ENCODE results near the gene HTRA3.

Gene HTRA3

DNA sequence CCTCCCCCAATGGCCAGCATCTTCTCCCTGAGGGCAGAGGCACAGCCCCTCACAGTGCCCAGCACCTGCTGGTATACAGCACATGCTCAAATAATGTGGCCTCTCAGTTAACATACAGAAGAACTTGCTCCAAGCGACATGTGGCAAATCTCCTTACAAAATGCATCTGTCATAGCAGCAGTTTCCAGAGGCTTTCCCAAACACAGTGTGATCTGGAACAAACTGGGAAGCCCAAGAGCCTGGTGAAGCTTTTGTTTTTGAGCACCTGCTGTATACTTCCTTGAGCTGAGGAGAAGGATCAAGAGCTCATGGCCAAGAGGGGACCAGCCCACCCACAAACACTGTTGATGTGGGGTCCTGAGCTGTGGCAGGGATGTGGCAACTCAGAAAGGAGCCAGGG is 34.8 kb upstream of the HTRA3 start:
- no peak for DNase-seq (ENCODE audit: low spot score)

DNA sequence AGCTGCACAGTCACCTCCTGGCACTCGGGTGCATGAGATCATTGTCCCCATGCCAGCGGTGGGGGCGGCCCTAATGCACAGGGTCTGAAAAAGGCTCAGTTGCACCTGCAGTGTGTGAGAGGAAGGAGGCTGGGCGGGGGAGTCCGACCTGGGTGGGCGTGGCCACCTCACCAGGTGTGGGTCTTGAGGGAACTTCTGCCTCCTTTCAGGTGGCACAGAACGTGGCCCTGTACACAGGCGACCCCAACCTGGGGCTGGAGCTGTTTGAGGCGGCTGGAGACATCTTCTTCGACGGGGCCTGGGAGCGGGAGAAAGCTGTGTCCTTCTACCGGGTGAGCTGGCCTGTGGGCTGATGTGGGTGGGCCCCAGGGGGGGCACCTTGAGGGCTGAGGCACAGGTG is 34.3 kb upstream of the HTRA3 start:
- DNase-seq (ENCODE audit: low spot score), result no peak

- DNase-seq (ENCODE audit: low spot score), result no peak
Observed at GRCh38 chr4:8235686-8236085, 33.9 kb upstream of the HTRA3 start.

DNA sequence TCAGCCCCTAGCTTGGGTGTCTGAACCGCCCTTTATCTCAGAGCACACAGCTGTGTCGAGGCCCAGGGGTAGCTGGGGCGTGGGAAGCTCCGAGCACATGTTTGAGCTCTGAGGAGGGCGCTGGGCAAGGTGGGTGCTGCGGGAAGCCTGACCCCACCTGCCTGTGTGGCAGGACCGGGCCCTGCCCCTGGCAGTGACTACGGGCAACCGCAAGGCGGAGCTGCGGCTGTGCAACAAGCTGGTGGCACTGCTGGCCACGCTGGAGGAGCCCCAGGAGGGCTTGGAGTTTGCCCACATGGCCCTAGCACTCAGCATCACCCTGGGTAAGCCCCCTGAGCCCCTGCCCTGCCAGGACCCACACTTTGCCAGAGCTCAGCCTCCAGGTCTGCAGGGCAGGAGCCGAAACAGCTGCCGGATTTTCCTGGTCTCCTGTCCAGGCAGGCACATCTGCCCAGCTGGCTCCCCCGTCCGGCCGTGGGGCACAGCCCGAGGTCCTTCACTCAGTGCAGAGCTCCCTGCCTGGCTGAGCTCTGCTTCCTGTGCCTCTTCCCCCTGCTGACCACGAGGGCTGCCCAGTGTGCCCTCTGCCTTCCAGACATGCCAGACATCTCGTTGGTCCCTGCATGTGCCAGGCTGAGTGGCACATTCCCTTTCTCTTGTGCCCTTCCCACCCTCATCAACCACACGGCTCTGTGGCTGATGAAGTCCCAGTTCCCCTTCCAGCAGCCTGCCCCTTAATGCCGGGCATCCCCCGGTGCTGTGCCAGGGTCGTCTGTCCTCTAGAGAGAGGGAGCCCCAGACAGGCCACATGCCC is 33.2 kb upstream of the HTRA3 start:
- DNase-seq (ENCODE audit: low spot score), result no peak

GRCh38 chr4:8236920-8237195 is 32.7 kb upstream of the HTRA3 start:
- no peak for DNase-seq (ENCODE audit: low spot score)

GRCh38 chr4:8237256-8237989 is 32.1 kb upstream of the HTRA3 start:
- no peak for DNase-seq (ENCODE audit: low spot score)

GRCh38 chr4:8238036-8238511 is 31.5 kb upstream of the HTRA3 start:
- DNase-seq (ENCODE audit: low spot score), result no peak

GRCh38 chr4:8238515-8239053 is 31.0 kb upstream of the HTRA3 start:
- DNase-seq (ENCODE audit: low spot score), result peak; percentile 53

GRCh38 chr4:8239226-8239625 is 30.3 kb upstream of the HTRA3 start:
- DNase-seq (ENCODE audit: low spot score), result no peak

DNA sequence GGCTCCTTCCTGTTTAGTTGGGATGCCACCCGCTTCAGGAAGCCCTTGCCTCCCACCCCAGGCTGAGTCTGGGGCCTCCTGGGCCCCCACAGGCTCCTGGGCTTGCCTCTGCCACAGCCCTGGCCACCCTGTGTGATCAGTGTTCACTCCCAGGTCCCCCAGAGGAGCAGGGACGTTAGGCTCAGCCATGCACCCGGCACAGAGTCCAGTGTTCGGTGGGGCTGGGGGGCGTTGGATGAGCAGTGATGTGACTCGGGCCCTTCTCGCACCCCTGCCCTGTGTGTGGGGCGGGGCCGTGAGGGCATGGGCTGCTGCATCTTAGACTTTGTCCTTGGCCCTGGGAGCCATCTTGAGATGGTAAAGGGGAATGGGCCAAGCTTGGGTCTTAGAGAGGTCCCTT is 29.9 kb upstream of the HTRA3 start:
- DNase-seq (ENCODE audit: low spot score), result no peak

DNA sequence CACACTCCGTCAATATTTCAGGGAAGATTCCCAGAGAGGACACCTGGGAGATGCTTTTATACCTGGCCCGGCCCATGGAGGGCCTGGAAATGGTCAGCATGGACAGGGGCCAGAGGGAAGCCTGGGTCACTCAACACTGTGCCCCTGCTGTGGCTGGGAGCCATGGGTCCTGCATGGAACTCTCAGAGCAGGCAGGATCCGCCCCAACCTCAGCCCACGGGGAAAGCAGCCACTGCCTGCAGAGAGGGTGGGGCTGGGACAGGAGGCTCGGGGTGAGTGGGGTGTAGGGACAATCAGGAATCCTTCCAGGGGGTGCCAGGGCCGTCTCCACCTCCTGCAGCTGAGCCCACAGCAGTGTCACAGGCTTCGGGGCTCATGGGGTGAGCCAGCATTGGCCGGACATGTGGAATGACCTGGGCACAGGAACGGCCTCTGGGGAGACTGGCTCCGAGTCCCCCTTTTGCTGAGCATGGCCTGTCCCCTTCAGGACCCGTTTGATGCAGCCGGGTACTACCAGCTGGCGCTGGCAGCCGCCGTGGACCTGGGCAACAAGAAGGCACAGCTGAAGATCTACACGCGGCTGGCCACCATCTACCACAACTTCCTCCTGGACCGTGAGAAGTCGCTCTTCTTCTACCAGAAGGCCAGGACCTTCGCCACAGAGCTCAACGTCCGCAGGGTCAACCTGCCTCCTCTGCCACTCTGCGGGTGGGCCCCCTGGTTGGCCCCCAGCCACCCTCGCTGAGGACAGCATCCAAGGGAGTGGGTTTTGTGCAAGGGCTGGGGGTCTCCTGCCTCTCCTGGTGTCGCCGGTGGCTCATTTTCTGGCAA is 29.1 kb upstream of the HTRA3 start:
- DNase-seq (ENCODE audit: low spot score), result no peak

GRCh38 chr4:8241211-8241779 is 28.3 kb upstream of the HTRA3 start:
- no peak for DNase-seq (ENCODE audit: low spot score)

DNA sequence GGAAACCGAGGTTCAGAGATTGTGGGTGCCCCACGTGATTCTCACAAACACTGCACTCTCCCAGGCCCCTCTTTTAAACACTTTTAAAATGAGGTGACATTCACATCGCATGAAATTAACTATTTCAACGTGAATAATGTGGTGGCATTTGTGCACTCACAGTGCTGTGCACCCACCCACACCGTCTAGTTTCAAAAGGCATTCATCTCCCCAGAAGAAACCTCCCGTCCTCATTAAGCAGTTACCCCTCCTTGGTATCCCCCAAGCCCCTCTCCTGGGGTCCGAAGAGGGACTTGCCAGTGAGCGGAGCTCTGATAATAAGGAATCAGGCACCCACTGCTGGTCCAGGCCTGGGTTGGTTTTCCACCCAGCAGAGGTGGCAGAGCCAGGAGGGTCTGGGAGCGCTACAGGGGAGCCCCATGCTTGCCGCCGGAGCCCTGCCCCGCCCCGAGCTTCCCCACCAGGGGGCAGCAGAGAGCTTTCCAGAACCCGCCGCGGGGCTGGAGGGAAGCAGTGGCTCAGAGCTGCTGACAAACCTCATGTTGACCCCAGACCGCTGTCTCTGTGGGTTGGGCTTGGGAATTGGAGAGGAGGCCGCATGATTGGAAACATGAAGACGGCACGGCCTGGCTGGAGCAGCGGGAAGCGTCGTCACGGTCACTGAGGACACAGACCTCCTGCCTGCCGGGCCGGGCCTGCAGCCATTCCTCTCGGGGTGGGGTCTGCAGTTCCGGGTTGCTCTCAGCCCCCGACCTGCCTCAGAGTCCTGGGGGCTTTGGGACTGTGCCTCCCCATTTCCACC is 27.5 kb upstream of the HTRA3 start:
- DNase-seq (ENCODE audit: low spot score), result peak; percentile 89

- DNase-seq (ENCODE audit: low spot score), result no peak
Observed at GRCh38 chr4:8242782-8243560, 26.6 kb upstream of the HTRA3 start.

DNA sequence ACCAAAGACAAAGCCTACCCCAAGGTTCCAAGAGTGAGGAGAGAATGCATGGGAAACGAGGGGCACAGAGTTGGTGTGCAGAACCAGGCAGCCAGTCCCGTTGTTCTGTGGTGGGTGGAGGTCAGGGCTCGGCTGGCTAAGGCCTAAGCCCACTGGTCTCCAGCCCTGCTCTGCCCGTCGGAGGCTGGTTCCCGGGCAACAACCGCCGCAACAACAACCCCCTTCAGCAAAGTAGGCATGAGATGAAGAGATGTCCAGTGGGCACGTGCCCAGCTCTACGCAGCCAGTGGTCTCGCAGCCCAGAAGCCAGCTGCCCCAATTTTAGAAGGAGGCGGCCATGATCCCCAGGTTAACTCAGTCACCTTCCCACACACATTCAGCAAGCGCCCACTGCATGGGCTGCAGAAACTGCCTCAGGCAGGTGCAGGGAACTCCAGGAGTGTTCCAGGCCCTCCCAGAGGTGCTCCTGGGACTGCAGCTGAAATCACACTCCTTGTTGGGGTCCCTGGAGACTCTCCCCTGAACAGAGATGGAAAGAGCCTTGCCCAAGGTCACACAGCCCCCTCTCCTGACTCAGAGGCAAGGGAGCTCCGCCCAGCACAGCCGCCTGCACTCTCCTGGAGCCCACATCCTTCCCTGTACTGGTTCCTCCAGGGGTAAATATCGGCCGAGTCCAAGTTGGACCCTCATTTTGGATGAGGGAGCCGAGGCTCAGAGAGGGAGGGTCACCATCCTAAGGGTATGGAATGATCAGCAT is 25.4 kb upstream of the HTRA3 start:
- DNase-seq (ENCODE audit: low spot score), result no peak

- no peak for DNase-seq (ENCODE audit: low spot score)
Observed at GRCh38 chr4:8244931-8245460, 24.6 kb upstream of the HTRA3 start.

GRCh38 chr4:8245884-8246833 is 23.4 kb upstream of the HTRA3 start:
- no peak for DNase-seq (ENCODE audit: low spot score)
